Activated T-helper 1 cell treated with anti-CD3 and anti-CD28 coated beads, Interleukin-2, amount 50 U/mL, for 16 hours (primary cell): ENCODE results near the gene NDUFA12.
"Not testable (repeated sequence)": the region's sequence is repeated elsewhere in the genome, so short reads cannot be mapped to it uniquely, and the experiment has no call there.

Source experiments
- DNase-seq, 2 donors: peaks; one replicate each; pipeline ENCODE4 v3.0.0-alpha.2; 2020; ENCODE audit warnings: low read depth in 1 of 2, low spot score in 1 of 2

NDUFA12 gene

GRCh38 chr12:95003213-95003920 is at the start of gene NDUFA12:
TSS of gene NDUFA12 (minus strand) at chr12:95003697. CDS start at chr12:95003680, 17 bp downstream.
- peak; percentile 88 to 91 for DNase-seq

- DNase-seq: no peak
Measured at GRCh38 chr12:95051241-95051640, 47.7 kb upstream of the NDUFA12 start.

- no peak for DNase-seq
Measured at GRCh38 chr12:95037906-95038305, 34.4 kb upstream of the NDUFA12 start.

DNA sequence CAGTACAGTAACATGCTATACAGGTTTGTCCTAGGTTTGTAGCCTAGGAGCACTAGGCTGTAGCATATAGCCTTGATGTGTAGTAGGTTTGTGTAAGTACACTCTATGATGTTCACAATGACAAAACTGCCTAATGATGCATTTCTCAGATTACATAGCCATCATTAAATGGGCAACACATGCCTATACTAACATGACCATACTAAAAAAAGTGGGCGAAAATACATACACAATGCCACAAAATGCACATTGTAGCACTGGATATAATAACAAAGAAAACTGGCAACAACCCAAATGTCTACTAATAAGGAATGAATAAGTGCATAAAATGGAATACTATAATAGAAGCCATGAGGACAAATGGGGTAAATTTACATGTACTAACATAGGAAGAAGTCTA is 31.3 kb upstream of the NDUFA12 start:
- no peak for DNase-seq

GRCh38 chr12:95022477-95022876 is 19.0 kb upstream of the NDUFA12 start:
- DNase-seq: no peak

- DNase-seq: no peak
Measured at GRCh38 chr12:95017482-95017881, 14.0 kb upstream of the NDUFA12 start.

DNA sequence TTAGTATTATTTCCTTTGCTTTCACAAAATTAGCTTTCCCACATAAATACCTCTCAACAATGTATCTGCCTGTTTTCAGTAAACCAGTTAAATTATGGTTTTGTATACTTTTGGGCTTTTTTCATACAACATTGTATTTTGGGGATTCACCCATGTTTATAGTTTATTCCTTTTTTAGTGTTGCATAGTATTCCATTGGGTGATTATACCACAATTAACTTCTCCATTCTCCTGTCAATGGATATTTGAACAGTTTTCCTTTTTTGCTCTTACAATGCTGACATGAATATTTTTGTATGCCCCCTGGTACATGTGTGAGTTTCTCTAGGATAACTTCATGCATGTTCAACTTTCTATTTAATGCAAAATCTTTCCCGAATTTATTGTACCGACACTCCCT is 12.6 kb upstream of the NDUFA12 start:
- DNase-seq: no peak

- DNase-seq: no peak
Measured at GRCh38 chr12:95014554-95014953, 11.1 kb upstream of the NDUFA12 start.

GRCh38 chr12:95006206-95006605 is 2.7 kb upstream of the NDUFA12 start:
- DNase-seq: no peak

DNA sequence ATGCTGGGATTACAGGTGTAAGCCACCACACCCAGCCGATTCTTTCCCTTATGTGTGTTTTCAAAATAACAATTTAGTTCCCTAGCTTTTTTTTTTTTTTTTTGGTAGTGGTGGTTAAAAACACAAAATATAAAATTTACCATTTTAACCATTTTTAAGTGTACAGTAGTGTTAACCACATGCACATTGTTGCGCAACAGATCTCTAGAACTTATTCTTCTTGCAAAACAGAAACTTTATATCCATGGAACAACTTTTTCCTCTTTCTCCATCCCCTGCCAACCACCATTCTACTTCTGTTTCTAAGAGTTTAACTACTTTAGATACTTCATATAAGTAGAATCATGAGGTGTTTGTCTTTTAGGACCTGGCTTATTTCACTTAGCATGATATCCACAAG is 1.1 kb upstream of the NDUFA12 start:
- DNase-seq: no peak

DNA sequence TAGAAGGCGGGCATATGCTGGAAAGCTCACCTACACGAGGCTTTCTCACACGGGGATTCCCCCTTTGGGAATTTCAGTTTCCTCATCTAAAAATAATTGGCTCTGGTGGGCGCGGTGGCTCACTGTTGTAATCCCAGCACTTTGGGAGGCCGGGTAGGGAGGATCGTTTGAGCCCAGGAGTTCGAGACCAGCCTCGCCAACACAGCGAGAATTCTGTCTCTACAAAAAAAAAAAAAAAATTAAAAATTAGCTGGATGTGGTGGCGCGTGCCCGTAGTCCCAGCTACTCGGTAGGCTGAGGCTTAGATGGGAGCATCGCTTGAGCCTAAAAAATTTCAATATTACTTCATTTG is 400 bp upstream of the NDUFA12 start:
- no peak for DNase-seq

- no peak for DNase-seq
Measured at GRCh38 chr12:95002754-95003153, 743 bp downstream of the NDUFA12 start.

DNA sequence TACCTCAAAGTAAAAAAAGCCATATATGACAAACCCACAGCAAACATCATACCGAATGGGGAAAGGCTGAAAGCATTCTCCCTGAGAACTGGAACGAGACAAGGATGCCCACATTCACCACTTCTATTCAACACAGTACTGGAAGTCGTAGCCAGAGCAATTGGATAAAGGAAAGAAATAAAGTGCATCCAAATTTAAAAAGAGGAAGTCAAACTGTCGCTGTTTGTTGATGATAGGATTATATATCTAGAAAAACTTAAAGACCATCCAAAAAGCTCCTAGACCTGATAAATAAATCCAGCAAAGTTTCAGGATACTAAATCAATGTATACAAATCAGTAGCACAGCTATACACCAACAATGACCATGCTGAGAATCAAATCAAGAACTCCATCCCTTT is 5.2 kb downstream of the NDUFA12 start:
- DNase-seq: no peak

- DNase-seq: no peak
Measured at GRCh38 chr12:94997726-94998125, 5.8 kb downstream of the NDUFA12 start.

GRCh38 chr12:94997061-94997460 is 6.4 kb downstream of the NDUFA12 start:
- DNase-seq: no peak

GRCh38 chr12:94994312-94994711 is 9.2 kb downstream of the NDUFA12 start:
- DNase-seq: no peak

- DNase-seq: not testable (repeated sequence)
Measured at GRCh38 chr12:94993855-94994254, 9.6 kb downstream of the NDUFA12 start.

- no peak for DNase-seq
Measured at GRCh38 chr12:94990222-94990621, 13.3 kb downstream of the NDUFA12 start.

DNA sequence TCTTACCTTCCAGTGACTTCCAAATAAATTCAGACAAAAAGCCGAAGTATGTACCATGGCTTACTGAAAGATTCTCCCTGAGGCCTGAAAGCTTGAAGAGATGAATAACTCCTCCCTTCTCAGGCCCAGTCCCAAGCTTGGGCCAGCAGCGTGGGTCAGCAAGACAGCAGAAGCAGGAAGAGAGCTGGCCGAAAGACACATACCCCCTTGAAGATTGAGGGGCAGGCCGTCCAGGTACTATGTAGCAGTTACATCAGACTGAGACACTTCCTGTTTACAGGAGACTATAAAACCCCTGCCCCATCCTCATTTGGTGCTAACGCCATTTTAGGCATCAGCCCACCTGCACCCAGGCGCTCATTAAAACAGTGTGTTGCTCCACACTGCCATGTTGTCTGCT is 15.0 kb downstream of the NDUFA12 start:
- DNase-seq: no peak

GRCh38 chr12:94987801-94988200 is 15.7 kb downstream of the NDUFA12 start:
- no peak for DNase-seq

GRCh38 chr12:94987076-94987669 is 16.3 kb downstream of the NDUFA12 start:
- DNase-seq: no peak

DNA sequence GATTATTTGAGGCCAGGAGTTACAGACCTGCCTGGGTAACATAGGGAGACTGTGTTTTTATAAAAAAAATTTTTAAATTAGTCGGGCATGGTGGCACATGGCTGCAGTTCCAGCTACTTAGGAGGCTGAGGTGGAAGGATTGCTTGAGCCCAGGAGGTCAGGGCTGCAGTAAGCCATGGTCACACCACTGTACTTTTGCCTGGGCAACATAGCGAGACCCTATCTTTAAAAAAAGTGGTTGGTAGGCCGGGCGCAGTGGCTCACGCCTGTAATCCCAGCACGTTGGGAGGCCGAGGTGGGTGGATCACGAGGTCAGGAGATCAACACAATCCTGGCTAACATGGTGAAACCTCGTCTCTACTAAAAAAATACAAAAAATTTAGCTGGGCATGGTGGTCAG is 18.4 kb downstream of the NDUFA12 start:
- not testable (repeated sequence) for DNase-seq

DNA sequence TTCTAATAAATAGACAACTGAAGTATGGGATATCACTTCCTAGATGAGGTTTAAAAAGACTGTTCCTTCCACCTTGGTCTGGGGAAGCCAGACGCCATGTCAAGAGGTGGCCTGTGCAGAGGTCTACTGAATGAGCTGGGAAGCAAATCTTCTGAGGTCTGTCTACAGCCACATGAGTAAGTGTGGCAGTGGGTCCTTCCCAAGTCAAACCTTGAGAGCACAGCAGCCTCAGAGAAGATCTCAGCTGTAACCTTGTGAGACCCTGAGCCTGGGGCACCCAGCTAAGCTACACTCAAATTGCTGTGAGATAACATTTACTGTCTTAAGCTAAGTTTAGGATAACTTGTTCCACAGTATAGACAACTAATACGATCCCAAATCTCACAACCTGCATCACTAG is 20.2 kb downstream of the NDUFA12 start:
- DNase-seq: no peak
